Measurements from ENCODE around the gene GABBR2.
"Not testable (repeated sequence)": the region's sequence is repeated elsewhere in the genome, so short reads cannot be mapped to it uniquely, and the experiment has no call there.

The GABBR2 gene

GRCh38 chr9:98272083-98272482, 436.7 kb downstream of the GABBR2 start:
- no peak for DNase-seq

- no peak for DNase-seq
These were observed 437.3 kb downstream of the GABBR2 start for GRCh38 chr9:98271479-98271878.

GRCh38 chr9:98270284-98270683, 438.5 kb downstream of the GABBR2 start:
- DNase-seq = not testable (repeated sequence)

GRCh38 chr9:98269652-98270051, 439.1 kb downstream of the GABBR2 start:
- DNase-seq = not testable (repeated sequence)

GRCh38 chr9:98267556-98267955, 441.2 kb downstream of the GABBR2 start:
- not testable (repeated sequence) for DNase-seq

- no peak for DNase-seq
These were observed 444.2 kb downstream of the GABBR2 start for GRCh38 chr9:98264516-98264915.

- DNase-seq = peak; percentile 88
These were observed 445.0 kb downstream of the GABBR2 start for GRCh38 chr9:98263482-98264357.

GRCh38 chr9:98263080-98263479, 445.7 kb downstream of the GABBR2 start:
- DNase-seq = no peak

GRCh38 chr9:98262056-98262455, 446.7 kb downstream of the GABBR2 start:
- no peak for DNase-seq

GRCh38 chr9:98260635-98261034, 448.1 kb downstream of the GABBR2 start:
- DNase-seq = no peak

GRCh38 chr9:98259791-98260190, 448.9 kb downstream of the GABBR2 start:
- DNase-seq = no peak

GRCh38 chr9:98256756-98257155, 452.0 kb downstream of the GABBR2 start:
- DNase-seq = peak; percentile 54

GRCh38 chr9:98255578-98256296, 453.0 kb downstream of the GABBR2 start, which contains the start of gene TBC1D2:
Gene TBC1D2, minus strand, starts transcription at chr9:98255649. Its CDS starts 108 bp downstream, at chr9:98255541.
- DNase-seq = peak; percentile 99

GRCh38 chr9:98255061-98255577, 453.6 kb downstream of the GABBR2 start:
- no peak for DNase-seq

GRCh38 chr9:98254228-98255060, 454.3 kb downstream of the GABBR2 start:
- no peak for DNase-seq

GRCh38 chr9:98253565-98253964, 455.2 kb downstream of the GABBR2 start:
- DNase-seq = no peak

- DNase-seq = no peak
These were observed 457.2 kb downstream of the GABBR2 start for GRCh38 chr9:98251551-98251950.

- DNase-seq = no peak
These were observed 459.0 kb downstream of the GABBR2 start for GRCh38 chr9:98249771-98250170.

- DNase-seq = peak; percentile 20
These were observed 459.8 kb downstream of the GABBR2 start for GRCh38 chr9:98248737-98249474.

- no peak for DNase-seq
These were observed 460.7 kb downstream of the GABBR2 start for GRCh38 chr9:98247831-98248657.

GRCh38 chr9:98242426-98242825, 466.3 kb downstream of the GABBR2 start:
- DNase-seq = no peak
